HuH-7 (cell line): ENCODE data around the gene SGMS1.
"Not testable (repeated sequence)": the region's sequence is repeated elsewhere in the genome, so short reads cannot be mapped to it uniquely, and the experiment has no call there.

ENCODE experiments used
- DNase-seq: peaks from one replicate; pipeline ENCODE4 v3.0.0; 2011; ENCODE audit warnings: low spot score

Gene SGMS1

GRCh38 chr10:50558371-50558770 lies 65.4 kb downstream of the SGMS1 start:
- DNase-seq, result no peak

- DNase-seq, result no peak
Observed at GRCh38 chr10:50557130-50557682, 66.5 kb downstream of the SGMS1 start.

GRCh38 chr10:50556237-50557120 lies 67.3 kb downstream of the SGMS1 start:
- DNase-seq, result no peak

- DNase-seq, result no peak
Observed at GRCh38 chr10:50554995-50555568, 68.7 kb downstream of the SGMS1 start.

GRCh38 chr10:50554376-50554994 lies 69.3 kb downstream of the SGMS1 start:
- DNase-seq, result no peak

GRCh38 chr10:50552771-50553535 lies 70.8 kb downstream of the SGMS1 start:
- DNase-seq, result peak; percentile 28

- no peak for DNase-seq
Observed at GRCh38 chr10:50552308-50552707, 71.4 kb downstream of the SGMS1 start.

GRCh38 chr10:50551894-50552293 lies 71.9 kb downstream of the SGMS1 start:
- no peak for DNase-seq

- no peak for DNase-seq
Observed at GRCh38 chr10:50550291-50550839, 73.4 kb downstream of the SGMS1 start.

GRCh38 chr10:50549186-50549585 lies 74.6 kb downstream of the SGMS1 start:
- not testable (repeated sequence) for DNase-seq

GRCh38 chr10:50548481-50548880 lies 75.3 kb downstream of the SGMS1 start:
- not testable (repeated sequence) for DNase-seq

- not testable (repeated sequence) for DNase-seq
Observed at GRCh38 chr10:50546287-50546686, 77.5 kb downstream of the SGMS1 start.

GRCh38 chr10:50545846-50546245 lies 77.9 kb downstream of the SGMS1 start:
- DNase-seq, result no peak

- DNase-seq, result no peak
Observed at GRCh38 chr10:50544857-50545429, 78.8 kb downstream of the SGMS1 start.

GRCh38 chr10:50544095-50544856 lies 79.5 kb downstream of the SGMS1 start:
- DNase-seq, result no peak

- no peak for DNase-seq
Observed at GRCh38 chr10:50542871-50543270, 80.9 kb downstream of the SGMS1 start.

GRCh38 chr10:50541921-50542320 lies 81.8 kb downstream of the SGMS1 start:
- no peak for DNase-seq

- DNase-seq, result no peak
Observed at GRCh38 chr10:50541317-50541716, 82.4 kb downstream of the SGMS1 start.

GRCh38 chr10:50540826-50541122 lies 83.0 kb downstream of the SGMS1 start:
- DNase-seq, result no peak

- no peak for DNase-seq
Observed at GRCh38 chr10:50540069-50540825, 83.5 kb downstream of the SGMS1 start.
